GM12891 (cell line): ENCODE measurements around the gene IPCEF1.

Source experiments
- POLR2A ChIP-seq: IDR thresholded peaks from 2 replicates; pipeline ENCODE4 v1.6.1; 2011; ENCODE audit warnings: low read depth, low read length, control low read depth
- POU2F2 ChIP-seq: IDR thresholded peaks from 2 replicates; pipeline ENCODE4 v1.6.1; 2011; ENCODE audit warnings: low read depth, mild to moderate bottlenecking, control low read depth, low read length, moderate library complexity
- SPI1 ChIP-seq: IDR thresholded peaks from 2 replicates; pipeline ENCODE4 v1.6.1; 2011; ENCODE audit warnings: low read depth, low read length, control low read depth
- TAF1 ChIP-seq: IDR thresholded peaks from 2 replicates; pipeline ENCODE4 v1.6.1; 2011; ENCODE audit warnings: low read depth, low read length, control low read depth

GRCh38 chr6:154222716-154223115 lies 133.9 kb downstream of the IPCEF1 start:
- TF ChIP-seq TAF1 (no peak), SPI1 (no peak), POLR2A (no peak), POU2F2 (no peak)
